GM18870 (cell line): Measurements from ENCODE around the gene BLVRB.
"Not testable (repeated sequence)": the region's sequence is repeated elsewhere in the genome, so short reads cannot be mapped to it uniquely, and the experiment has no call there.

Source experiments
- ATAC-seq: cut with Tn5 transposase; IDR thresholded peaks from one replicate; pipeline ENCODE4 v1.9.1; 2021; ENCODE audit warnings: moderate library complexity; ENCODE audit not compliant: unreplicated experiment

The BLVRB gene

GRCh38 chr19:40452016-40452415, 13.5 kb downstream of the BLVRB start:
- no peak for ATAC-seq

GRCh38 chr19:40450664-40451063, 14.9 kb downstream of the BLVRB start:
- ATAC-seq, result no peak

GRCh38 chr19:40449506-40449905, 16.0 kb downstream of the BLVRB start:
- ATAC-seq, result no peak

- no peak for ATAC-seq
Measured at GRCh38 chr19:40446263-40446784, 19.2 kb downstream of the BLVRB start.

- no peak for ATAC-seq
Measured at GRCh38 chr19:40445780-40446262, 19.7 kb downstream of the BLVRB start.

- no peak for ATAC-seq
Measured at GRCh38 chr19:40444825-40445312, 20.7 kb downstream of the BLVRB start.

- ATAC-seq, result peak; percentile 47
Measured at GRCh38 chr19:40444000-40444824, 21.3 kb downstream of the BLVRB start, which contains the start of gene SERTAD3. Gene SERTAD3, minus strand, starts transcription at chr19:40444335. Its CDS starts 2,255 bp downstream, at chr19:40442080.

GRCh38 chr19:40443131-40443999, 22.2 kb downstream of the BLVRB start:
- peak; percentile 51 for ATAC-seq

- ATAC-seq, result no peak
Measured at GRCh38 chr19:40442328-40443130, 23.0 kb downstream of the BLVRB start.

- no peak for ATAC-seq
Measured at GRCh38 chr19:40441719-40442253, 23.8 kb downstream of the BLVRB start.

GRCh38 chr19:40438284-40438683, 27.3 kb downstream of the BLVRB start:
- ATAC-seq, result no peak

- ATAC-seq, result no peak
Measured at GRCh38 chr19:40433391-40434216, 31.9 kb downstream of the BLVRB start.

- not testable (repeated sequence) for ATAC-seq
Measured at GRCh38 chr19:40432760-40433159, 32.8 kb downstream of the BLVRB start.

- no peak for ATAC-seq
Measured at GRCh38 chr19:40431698-40432097, 33.8 kb downstream of the BLVRB start.

- not testable (repeated sequence) for ATAC-seq
Measured at GRCh38 chr19:40430242-40430641, 35.3 kb downstream of the BLVRB start.

- not testable (repeated sequence) for ATAC-seq
Measured at GRCh38 chr19:40428197-40428596, 37.3 kb downstream of the BLVRB start.

- ATAC-seq, result peak; percentile 77
Measured at GRCh38 chr19:40425450-40426287, 39.9 kb downstream of the BLVRB start, which contains the start of gene SERTAD1. Gene SERTAD1, minus strand, starts transcription at chr19:40425992. Its CDS starts 2,446 bp downstream, at chr19:40423546.
